PC-3 (cell line): Measurements from ENCODE around the gene MAPK4. TPM values are rescaled to one million over a fixed set of nuclear protein-coding genes. Genes with fewer than 3 reads are reported as not detected.
"Not testable (repeated sequence)": the region's sequence is repeated elsewhere in the genome, so short reads cannot be mapped to it uniquely, and the experiment has no call there.

Source experiments
- ATAC-seq: fragments of 200-7000 bp; cut with Tn5 transposase; 2 replicates; pipeline ENCODE4 v1.9.1; 2020; ENCODE audit warnings: mild to moderate bottlenecking, moderate library complexity
- BruUV-seq: library from RNA; stranded (reverse); fragments of 400-500 nt; replicated peaks from 2 replicates; lab custom pipeline; 2021; lab: Mats Ljungman, UMichigan
- CTCF ChIA-PET: fragments of 300-600 bp; sonication (Branson Sonifier 250); formaldehyde crosslinking; loops from one replicate; lab custom pipeline; 2022; ENCODE audit warnings: antibody characterized with exemption; lab: Charles Lee
- POLR2A ChIA-PET: fragments of 300-600 bp; sonication (Branson Sonifier 250); formaldehyde crosslinking; loops from one replicate; lab custom pipeline; 2022; ENCODE audit warnings: antibody characterized with exemption; ENCODE audit not compliant: unreplicated experiment; lab: Charles Lee
- DNase-seq: peaks from one replicate; pipeline ENCODE4 v3.0.0-alpha.2; 2015
- H2AFZ ChIP-seq: fragments of 300-600 bp; sonication (generic); 2 replicates; pipeline ENCODE4 v1.6.0; 2016; ENCODE audit warnings: antibody characterized with exemption, low read length
- H3F3A ChIP-seq: fragments of 300-600 bp; sonication (generic); one replicate; pipeline ENCODE4 v1.6.0; 2017; ENCODE audit warnings: antibody characterized with exemption, low read length, control low read depth, mild to moderate bottlenecking; ENCODE audit not compliant: unreplicated experiment
- H3K27ac ChIP-seq: fragments of 300-600 bp; sonication (generic); 2 replicates; pipeline ENCODE4 v1.5.1; 2016; ENCODE audit warnings: mild to moderate bottlenecking, low read length
- H3K27me3 ChIP-seq: fragments of 300-600 bp; sonication (generic); 2 replicates; pipeline ENCODE4 v1.6.1; 2016; ENCODE audit warnings: low read length, mixed read lengths
- H3K36me3 ChIP-seq: fragments of 300-600 bp; sonication (generic); 2 replicates; pipeline ENCODE4 v1.6.1; 2016; ENCODE audit warnings: low read depth, mixed run types, low read length, mixed read lengths
- H3K4me1 ChIP-seq: fragments of 300-600 bp; sonication (generic); 2 replicates; pipeline ENCODE4 v1.5.1; 2016; ENCODE audit warnings: low read length; ENCODE audit not compliant: insufficient read depth
- H3K4me2 ChIP-seq: fragments of 300-600 bp; sonication (generic); 2 replicates; pipeline ENCODE4 v1.6.0; 2016; ENCODE audit warnings: low read length
- H3K4me3 ChIP-seq: fragments of 300-600 bp; sonication (generic); 2 replicates; pipeline ENCODE4 v1.5.1; 2016; ENCODE audit warnings: mild to moderate bottlenecking, low read length, mixed read lengths
- H3K79me2 ChIP-seq: fragments of 300-600 bp; sonication (generic); 2 replicates; pipeline ENCODE4 v1.6.1; 2017; ENCODE audit warnings: low read length, mixed read lengths
- H3K9ac ChIP-seq: fragments of 300-600 bp; sonication (generic); 2 replicates; pipeline ENCODE4 v1.6.0; 2016; ENCODE audit warnings: mild to moderate bottlenecking, low read length
- H3K9me2 ChIP-seq: fragments of 300-600 bp; sonication (generic); replicated peaks from 2 replicates; pipeline ENCODE4 v1.6.1; 2016; ENCODE audit warnings: mixed run types, low read length, mixed read lengths
- H3K9me3 ChIP-seq: fragments of 300-600 bp; sonication (generic); 2 replicates; pipeline ENCODE4 v1.6.1; 2016; ENCODE audit warnings: low read length, mixed read lengths
- H4K20me1 ChIP-seq: fragments of 300-600 bp; sonication (generic); 2 replicates; pipeline ENCODE4 v1.6.1; 2016; ENCODE audit warnings: low read length, mixed read lengths
- CTCF ChIP-seq: fragments of 300-600 bp; sonication (generic); conservative IDR thresholded peaks from 2 replicates; pipeline ENCODE4 v1.5.1; 2017; ENCODE audit warnings: antibody characterized with exemption, low read depth, mild to moderate bottlenecking, low read length
- EZH2 ChIP-seq: fragments of 300-600 bp; sonication (generic); IDR thresholded peaks from one replicate; pipeline ENCODE4 v1.6.1; 2017; ENCODE audit warnings: antibody characterized with exemption, mild to moderate bottlenecking, low read length; ENCODE audit not compliant: unreplicated experiment
- EZH2phosphoT487 ChIP-seq: fragments of 300-600 bp; sonication (generic); IDR thresholded peaks from 2 replicates; pipeline ENCODE4 v1.6.1; 2018; ENCODE audit warnings: mild to moderate bottlenecking, antibody characterized with exemption, low read length, borderline replicate concordance
- intact Hi-C: fragments of 100-400 bp; cut with micrococcal nuclease; formaldehyde crosslinking; loops from 2 replicates; pipeline ENCODE4 v1.9.0; 2023
- total RNA-seq: library from RNA; depleted of rRNA; stranded (reverse); fragments of >200 nt; gene quantifications from 2 replicates; pipeline ENCODE4 v1.2.3, GENCODE V29; 2014

Gene MAPK4
- total RNA-seq, 1 experiment from 2014 or later, result not detected

GRCh38 chr18:50545936-50546335 lies 14.0 kb upstream of the MAPK4 start:
- H3F3A ChIP-seq, result no peaks in the 10 kb centered on the region
- H3K9me3 ChIP-seq, result no peaks in the 10 kb centered on the region
- POLR2A ChIA-PET, result no interaction called here
- no peaks in the 10 kb centered on the region for H3K79me2 ChIP-seq
- ATAC-seq, result no peak
- H3K4me1 ChIP-seq, result no peaks in the 10 kb centered on the region
- no peak overlapping the region for H3K9ac ChIP-seq
- no peaks in the 10 kb centered on the region for H4K20me1 ChIP-seq
- CTCF ChIA-PET, result no interaction called here
- H3K36me3 ChIP-seq, result no peaks in the 10 kb centered on the region
- no peak for DNase-seq
- TF ChIP-seq CTCF, result no peak
- TF ChIP-seq EZH2, result no peak
- TF ChIP-seq EZH2phosphoT487, result no peak
- H3K27me3 ChIP-seq, result no peaks in the 10 kb centered on the region
- H3K9me2 ChIP-seq, result no peaks in the 10 kb centered on the region
- BruUV-seq, result no TSS peak
- H3K27ac ChIP-seq, result no peak overlapping the region
- H3K4me3 ChIP-seq, result no peak overlapping the region
- no peak overlapping the region for H2AFZ ChIP-seq
- no peak overlapping the region for H3K4me2 ChIP-seq
- intact Hi-C loops, result no loop called here

GRCh38 chr18:50548160-50548559 lies 11.7 kb upstream of the MAPK4 start:
- POLR2A ChIA-PET, result no interaction called here
- no peak for DNase-seq
- BruUV-seq, result no TSS peak

GRCh38 chr18:50551651-50552050 lies 8.2 kb upstream of the MAPK4 start:
- H3F3A ChIP-seq, BruUV-seq, H3K4me1 ChIP-seq, H2AFZ ChIP-seq, H3K4me3 ChIP-seq, intact Hi-C loops, H3K79me2 ChIP-seq, POLR2A ChIA-PET, H3K27me3 ChIP-seq, CTCF ChIA-PET, H3K9me2 ChIP-seq, H3K36me3 ChIP-seq, ATAC-seq, H3K9ac ChIP-seq, H4K20me1 ChIP-seq, H3K27ac ChIP-seq, H3K4me2 ChIP-seq, DNase-seq, H3K9me3 ChIP-seq: not testable (repeated sequence)

More at GRCh38 chr18:50548160-50548559, 11.7 kb upstream of the MAPK4 start:
- H3K4me1 ChIP-seq, result no peaks in the 10 kb centered on the region
- H3K79me2 ChIP-seq, result no peaks in the 10 kb centered on the region
- H3K4me3 ChIP-seq, result no peak overlapping the region
- no peaks in the 10 kb centered on the region for H3F3A ChIP-seq
- H2AFZ ChIP-seq, result no peak overlapping the region
- CTCF ChIA-PET, result no interaction called here
- ATAC-seq, result no peak
- TF ChIP-seq EZH2phosphoT487 (no peak), EZH2 (no peak), CTCF (no peak)
- no peak overlapping the region for H3K27ac ChIP-seq
- intact Hi-C loops, result no loop called here
- no peaks in the 10 kb centered on the region for H3K36me3 ChIP-seq
- no peak overlapping the region for H3K9ac ChIP-seq
- no peaks in the 10 kb centered on the region for H4K20me1 ChIP-seq
- H3K9me3 ChIP-seq, result no peaks in the 10 kb centered on the region
- H3K27me3 ChIP-seq, result no peaks in the 10 kb centered on the region
- H3K9me2 ChIP-seq, result no peaks in the 10 kb centered on the region
- no peak overlapping the region for H3K4me2 ChIP-seq
